TTC549 (cell line): Measurements from ENCODE around the gene EVPL.
"Not testable (repeated sequence)": the region's sequence is repeated elsewhere in the genome, so short reads cannot be mapped to it uniquely, and the experiment has no call there.

Experiments used
- FAIRE-seq: peaks from 2 replicates; lab custom pipeline; 2012; peaks lifted over from hg19 to GRCh38; lab: Jason Lieb, UNC

EVPL gene

DNA sequence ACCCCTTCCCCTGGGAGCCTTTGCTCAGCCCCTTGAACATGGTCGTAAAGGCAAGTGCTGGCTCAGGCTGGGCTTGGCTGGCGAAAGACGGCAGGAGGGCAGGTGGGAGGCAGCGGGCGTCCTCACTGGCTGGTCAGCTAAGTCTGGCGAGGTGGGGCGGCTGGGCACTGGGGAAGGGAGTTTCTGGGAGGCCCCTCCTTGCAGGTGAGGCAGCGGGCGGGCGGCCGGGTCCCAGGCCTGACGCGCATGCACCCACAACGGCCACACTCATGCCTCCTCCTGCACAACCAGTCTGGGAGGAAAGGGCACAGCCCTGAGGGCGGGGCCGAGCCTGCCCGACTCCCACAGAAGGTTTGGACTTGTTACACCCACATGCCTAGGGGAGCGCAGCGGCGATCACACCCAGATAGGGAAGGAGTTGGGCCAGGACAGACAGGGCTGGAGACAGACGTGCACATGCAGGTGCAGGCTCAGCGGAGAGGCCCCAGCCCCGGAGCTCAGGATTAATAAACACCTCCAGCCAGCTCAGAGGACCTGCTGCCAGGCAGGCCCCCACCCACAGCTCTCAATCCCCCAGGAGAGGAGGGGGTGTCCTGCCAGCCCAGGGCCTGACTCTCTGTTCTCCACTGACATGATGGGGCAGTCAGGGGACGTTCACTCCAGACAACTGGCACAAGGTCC, at the start of gene EVPL:
Gene EVPL (minus strand): TSS at position 148 of the 681 bp plus-strand sequence. CDS start 108 bp downstream, at position 40.
- no peak for FAIRE-seq

DNA sequence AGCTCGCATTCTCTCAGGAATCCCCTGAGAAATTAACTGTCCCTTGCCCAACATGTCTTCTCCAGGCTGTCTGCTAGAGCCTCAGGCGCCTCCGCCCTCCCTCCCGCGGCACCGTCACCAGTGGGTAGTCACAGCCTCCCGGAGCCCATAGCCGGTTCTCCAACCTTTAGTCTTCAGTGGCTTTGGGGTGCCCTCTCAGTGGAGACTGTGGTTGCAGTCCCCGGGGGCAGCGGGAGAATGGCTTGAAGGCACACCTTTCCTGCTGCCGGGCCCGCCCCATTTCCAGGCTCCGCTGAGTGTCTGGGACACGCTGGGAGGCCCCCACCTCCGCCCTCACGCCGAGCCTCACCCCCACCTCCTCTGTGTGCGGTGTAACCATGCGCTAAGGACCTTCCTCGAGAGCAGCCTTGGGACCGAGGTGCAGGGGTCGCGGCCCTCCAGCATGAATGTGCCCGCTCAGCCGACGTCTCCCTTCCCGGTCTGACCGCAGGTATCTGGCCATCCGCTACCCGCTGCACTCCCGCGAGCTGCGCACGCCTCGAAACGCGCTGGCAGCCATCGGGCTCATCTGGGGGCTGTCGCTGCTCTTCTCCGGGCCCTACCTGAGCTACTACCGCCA, 49.1 kb upstream of the EVPL start:
- FAIRE-seq: no peak

DNA sequence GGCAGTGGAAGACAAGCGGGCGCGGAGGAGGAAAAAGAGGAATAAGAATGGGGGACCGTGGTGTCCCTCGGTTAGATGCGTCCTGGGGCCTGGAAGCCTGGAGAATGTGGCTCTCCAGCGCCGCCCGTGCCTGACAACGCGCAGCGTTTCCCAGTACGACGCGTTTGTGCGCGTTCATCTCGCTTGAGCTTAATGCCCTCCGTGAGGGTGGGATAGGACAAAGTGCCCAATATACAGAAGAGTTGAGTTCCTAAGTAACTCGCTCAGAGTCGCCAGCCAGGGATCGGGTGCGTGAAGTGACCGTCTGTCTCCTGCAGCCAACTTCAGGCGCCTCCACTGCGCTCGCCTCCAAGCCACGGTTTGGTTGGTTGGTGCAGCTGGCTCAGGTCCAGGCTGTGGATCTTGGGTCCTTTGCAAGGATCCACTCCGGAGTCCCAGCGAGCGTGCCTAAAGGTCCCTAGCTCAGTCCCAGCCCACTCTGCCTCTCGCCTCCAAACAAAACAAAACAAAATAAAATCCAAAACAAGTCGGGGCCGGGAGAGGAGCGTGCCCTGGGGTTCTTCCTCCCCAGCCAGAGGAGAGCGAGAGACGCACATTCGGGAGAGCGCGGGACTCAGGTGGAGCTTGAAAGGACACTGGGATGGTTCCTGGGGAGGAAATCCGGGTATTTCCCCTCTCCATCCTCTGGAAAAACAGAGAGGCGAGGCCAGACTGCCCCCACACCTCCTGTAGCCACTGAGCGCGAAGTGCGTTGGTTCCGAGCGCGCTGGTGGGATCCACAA, 48.4 kb upstream of the EVPL start:
- FAIRE-seq: no peak

DNA sequence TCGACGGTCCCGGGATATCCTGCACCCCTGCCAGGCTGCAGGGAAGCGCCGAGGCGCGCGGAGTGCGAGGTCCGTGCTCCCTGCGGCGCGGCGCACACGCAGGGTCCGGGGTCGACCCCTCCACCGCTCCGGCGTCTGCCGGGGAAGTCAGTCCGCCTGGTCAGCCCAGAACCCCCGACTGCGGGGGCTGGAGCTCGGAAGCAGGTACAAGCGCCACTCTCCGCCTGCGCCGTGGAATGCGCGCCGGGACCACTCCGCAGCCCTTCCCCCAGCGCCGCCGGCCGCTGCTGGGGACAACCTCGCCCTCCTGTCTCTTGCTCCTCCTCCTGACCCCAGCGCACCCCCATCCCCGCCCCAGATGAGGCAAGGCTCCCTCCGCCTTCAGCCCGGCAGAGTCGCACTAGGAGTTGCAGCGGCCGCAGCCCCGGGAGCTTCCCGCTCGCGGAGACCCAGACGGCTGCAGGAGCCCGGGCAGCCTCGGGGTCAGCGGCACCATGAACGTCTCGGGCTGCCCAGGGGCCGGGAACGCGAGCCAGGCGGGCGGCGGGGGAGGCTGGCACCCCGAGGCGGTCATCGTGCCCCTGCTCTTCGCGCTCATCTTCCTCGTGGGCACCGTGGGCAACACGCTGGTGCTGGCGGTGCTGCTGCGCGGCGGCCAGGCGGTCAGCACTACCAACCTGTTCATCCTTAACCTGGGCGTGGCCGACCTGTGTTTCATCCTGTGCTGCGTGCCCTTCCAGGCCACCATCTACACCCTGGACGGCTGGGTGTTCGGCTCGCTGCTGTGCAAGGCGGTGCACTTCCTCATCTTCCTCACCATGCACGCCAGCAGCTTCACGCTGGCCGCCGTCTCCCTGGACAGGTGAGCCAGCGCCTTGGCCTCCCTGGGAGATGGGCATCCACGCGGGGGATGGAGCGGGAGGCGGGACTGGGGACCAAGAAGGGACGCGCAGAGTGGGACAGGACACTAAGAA, 47.6 kb upstream of the EVPL start, which contains the start of gene GALR2:
Gene GALR2 (plus strand): TSS at position 392 of the 974 bp plus-strand sequence. CDS start 103 bp downstream, at position 495.
- no peak for FAIRE-seq

DNA sequence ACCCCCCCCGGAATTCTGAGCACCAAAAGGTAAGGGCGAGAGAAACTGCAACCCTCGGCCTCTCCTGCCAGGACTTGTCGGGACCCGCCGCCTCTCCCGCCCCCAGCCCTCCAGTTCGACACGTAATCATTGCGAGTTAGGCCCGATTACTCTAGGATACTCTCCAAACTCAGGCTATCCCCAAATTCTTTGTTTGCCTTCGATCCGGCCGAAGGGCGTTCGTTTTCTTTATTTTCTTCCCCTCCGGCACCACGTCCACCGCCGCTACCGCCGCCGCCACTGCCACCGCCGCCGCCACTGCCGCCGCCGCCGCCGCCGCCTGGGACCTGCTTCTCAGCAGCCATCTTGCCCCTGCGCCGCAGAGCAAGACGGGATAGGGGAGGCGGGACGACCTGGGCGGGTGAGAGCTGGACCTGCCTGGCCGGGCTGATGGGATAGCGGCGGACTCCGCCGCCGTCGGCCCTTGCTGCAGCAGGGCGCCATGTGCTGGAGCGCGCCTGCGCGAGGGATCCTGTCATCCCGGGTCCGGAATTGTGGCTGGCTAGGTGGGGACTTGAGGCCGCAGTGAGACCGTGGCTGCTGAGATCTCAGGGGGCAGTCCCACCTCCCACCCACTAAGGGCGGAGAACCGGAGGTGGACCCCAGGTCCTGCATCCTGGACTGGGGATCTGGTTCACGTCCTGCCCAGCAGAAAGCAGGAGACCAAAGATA, 45.2 kb upstream of the EVPL start, which contains the start of gene SRP68:
Gene SRP68 (minus strand): TSS at position 370 of the 711 bp plus-strand sequence. CDS start 26 bp downstream, at position 344.
- FAIRE-seq: no peak

DNA sequence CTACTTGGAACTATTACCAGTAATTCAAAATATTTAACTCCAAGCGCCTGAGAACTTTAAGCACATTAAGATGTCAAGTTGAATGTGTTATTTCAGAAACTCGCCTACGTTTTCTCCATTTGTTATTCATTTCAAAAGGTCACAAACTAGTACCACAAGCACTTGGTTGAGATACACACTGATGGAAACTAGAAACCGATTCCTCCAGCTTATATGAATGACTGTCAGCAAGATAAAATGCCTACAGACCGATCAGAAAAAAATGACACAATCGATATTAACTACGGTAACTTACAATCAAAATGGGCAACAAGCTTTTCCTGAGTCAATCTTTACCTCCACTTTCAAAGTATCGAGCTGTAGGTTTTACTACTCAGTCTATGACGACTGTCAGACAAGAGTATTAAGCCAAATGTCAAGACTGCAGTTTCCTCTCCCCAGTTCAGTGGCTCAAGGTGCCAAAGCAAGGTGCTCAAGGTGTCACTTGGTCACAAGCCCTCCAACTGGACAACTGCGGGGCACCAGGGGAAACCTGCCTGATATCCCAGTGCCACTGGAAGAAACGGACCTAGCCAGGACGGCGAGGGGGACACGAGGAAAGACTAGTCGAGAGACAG, 44.5 kb upstream of the EVPL start:
- no peak for FAIRE-seq

DNA sequence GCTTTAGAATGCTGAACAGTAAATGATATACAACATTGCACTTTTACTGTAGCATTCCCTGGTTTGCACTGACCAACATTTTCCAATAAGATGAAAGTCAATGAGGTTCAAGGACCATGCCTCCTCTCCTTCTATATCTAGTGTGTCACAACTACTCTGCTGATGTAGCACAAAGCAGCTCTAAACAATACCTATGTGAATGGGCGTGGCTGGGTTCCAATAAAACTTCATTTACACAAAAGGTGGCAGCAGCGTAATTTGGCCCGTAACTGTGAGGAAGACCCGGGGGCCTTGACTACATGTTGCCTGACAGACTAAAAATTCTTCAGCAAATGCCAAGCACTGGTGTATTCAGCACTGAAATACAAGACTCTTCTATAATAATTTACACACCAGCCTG, 38.7 kb upstream of the EVPL start:
- no peak for FAIRE-seq

DNA sequence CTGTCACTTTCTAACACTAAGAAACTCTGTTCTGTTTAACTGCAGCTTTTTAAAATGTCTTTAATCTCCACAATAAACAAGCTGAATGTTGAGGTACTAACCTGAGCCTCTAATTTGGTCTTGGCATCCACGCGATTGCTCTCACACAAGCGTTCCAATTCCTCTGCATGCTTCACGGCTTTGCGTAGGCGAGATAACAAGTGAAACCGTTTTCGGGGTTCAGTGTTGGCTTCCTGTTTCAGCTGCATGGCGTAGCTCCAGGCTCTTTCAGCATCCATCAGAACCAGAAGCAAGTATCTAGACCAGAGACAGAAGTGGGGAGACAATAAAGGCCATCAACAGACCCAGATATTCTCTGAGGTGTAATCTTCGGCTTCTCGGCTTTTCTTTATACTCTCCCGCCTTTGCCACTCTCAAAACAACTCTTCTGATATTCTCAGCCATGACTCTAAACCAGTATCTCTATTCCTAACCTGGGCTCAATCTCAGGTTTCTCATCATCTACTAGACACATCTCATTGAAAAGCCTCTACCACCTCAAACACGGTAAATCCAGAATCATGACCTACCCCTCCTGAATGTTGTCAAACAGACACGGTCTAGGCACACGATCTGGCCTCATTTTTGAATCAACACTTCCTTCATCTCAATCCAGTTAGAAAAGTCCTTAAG, 36.9 kb upstream of the EVPL start:
- FAIRE-seq: no peak

DNA sequence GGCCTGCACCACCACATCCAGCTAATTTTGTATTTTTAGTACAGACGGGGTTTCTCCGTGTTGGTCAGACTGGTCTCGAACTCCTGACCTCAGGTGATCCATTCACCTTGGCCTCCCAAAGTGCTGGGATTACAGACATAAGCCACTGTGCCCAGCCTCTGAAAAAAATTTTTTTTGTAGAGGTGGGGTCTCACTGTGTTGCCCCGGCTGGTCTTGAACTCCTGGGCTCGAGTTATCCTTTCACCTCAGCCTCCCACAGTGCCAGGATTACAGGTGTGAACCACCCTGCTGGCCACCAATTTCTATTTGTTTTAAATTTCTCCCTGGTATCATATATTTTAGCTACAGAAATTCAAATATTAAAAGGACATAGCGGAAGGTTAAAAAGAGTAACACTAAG, 31.2 kb upstream of the EVPL start:
- FAIRE-seq: not testable (repeated sequence)

DNA sequence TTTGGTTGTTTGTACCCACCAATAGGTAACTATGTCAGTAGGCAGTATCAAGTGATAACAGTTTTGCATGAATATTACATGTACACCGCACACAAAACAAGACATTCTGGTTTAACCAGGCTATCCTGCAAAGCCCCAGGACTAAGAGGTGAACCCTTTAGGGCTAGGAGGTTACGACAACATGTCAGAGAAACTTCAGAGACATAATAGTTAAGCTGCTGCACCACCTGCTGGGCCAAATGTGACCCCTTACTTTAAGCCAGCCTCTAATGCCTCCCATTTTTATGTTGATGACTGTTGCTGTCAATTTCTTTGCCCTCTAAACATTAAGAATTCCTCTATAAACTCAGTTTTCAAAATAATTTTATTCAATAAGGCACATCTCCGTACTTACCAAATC, 29.8 kb upstream of the EVPL start:
- no peak for FAIRE-seq

DNA sequence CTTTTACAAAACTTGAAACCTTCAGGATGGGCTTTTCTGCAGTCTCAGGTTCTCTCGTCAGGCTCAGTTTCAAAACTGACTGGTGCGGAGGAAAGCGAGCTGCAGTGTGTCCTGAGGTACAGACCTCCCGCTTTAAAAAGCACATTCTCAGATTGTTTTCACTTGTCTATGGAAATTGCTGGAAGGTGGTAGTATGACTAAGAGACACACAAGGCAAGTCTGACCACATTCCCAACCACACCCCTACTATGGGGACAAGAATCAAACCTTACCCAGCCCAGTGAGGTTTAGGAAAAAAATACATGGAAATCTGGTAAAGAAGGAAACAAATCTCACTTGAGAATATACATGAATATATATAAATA, 27.0 kb upstream of the EVPL start:
- no peak for FAIRE-seq

DNA sequence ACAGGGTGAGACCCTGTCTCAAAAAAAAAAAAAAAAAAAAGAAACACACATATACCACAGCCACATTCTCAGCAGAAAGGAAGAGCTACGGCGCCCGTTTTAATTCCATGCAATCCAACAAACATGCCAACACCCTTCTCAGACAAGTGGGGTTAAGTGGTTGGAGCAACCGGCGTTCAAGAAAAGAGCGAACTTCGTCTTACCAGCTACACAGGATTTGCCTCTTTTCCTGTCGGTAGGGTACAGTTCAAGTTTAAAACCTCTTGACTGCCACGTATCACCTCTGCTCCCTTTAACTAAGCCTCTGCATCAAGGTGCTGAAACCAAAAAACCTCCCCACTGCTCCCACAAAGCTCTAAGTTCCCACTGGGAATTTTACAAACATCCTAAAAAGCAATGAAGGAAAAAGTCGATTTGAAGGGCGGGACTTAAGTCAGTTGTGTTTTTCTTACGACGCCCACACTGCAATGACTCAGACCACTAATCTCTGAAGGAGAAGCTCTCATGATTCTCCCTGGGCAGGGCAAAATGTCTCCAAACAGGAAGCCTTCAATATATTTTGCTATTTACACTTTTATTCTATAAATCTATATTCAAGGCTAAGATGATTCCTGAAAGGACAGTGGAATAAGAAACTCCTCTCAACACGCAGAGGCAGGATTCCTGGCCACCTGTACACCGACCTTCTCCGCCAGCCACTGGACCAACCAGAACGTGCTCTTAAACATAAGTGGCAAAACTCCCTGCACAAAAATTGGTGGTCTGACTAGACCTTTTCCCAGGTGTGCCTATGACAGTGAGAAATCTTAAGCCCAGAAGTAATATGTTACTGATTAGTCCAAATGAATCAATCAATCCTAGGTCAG, 26.4 kb upstream of the EVPL start:
- FAIRE-seq: no peak

DNA sequence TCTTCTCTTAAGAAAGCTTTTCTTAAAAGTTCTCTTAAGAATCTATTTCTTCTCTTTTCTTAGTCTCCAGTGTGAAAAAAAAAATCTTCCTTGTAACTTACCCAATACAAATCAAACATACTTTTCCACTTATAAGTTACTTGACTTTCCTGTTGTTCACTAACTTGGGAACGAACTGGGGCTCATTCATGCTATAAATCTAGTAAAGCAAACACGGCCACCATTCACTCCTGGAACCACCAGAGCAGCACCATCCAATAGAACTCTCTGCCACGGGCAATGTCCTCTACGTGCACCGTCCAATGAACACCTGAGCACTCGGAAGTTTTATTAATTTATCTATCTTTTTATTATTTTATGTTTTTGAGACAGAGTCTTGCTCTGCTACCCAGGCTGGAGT, 24.5 kb upstream of the EVPL start:
- no peak for FAIRE-seq

DNA sequence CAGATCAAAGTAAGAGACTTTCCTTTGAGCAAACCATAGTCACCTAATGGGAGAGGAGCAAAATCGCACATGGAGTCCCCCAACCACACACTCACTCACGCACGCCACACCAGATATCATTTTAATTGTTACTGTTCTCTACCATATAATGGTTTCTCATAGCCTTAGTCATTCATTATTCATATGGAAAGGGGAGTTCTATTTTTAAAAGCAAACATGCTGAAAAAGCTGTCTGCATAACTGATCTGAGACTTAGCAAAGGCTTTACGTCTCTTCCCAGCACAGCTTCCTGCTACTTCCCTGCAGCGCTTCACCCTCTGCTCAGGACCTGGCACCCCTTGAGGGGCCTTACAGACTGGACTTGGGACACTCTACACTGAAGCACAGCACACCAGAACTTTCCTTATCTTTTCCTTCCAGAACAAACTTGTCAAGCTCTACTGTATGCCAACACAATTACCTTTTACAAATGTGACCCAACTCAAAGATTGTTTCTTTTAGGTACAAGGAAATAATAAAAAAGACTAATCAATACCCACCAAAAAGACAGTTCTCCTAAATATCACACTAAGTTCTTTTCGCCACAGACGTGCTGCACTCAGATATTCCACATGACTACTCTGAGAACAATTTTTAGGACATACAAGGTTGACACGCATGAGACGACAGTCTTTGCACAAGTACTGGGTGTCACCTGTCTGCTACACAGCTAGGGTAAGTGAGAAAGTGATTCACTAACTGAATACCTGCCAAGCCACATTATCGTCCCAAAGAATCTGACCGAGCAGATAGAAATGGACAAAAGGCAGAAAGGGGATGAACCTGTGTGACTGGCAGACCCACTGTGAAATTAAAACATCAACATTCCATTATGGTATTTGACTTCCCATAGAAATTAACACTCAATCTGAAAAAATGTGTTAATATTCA, 23.7 kb upstream of the EVPL start:
- no peak for FAIRE-seq

DNA sequence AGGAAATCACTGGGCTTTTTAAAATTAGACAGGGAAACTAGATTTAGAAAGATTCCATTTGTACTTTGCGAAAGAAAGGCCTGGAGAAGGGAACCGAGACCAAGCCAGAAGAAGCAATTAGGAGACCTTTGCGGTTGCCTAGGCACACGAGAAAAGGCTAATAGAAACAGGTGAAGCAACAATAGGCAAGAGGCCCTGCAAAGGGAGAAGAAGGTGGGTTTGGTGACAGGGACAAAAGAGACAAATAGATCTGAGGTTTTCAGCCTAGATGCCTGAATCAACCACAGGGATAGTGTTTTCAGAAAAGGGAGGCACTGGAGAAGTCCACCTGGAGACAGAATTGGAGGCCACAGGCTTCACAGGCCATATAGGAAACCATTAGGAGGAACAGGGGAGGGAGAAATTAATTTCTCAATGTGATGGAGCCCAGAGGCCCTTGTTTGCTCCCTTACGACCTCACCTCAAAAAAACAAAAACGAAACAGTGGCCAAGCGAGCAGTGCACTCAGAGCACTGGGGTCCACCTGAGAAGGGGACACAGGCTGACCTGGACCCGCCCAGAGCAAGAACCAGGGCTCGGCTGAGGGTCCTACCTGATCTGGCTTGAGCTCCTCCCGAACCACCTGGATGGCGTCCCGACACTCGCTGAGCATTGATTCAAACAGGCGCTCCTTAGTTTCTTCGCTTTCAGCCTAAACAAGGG, 22.9 kb upstream of the EVPL start:
- no peak for FAIRE-seq

DNA sequence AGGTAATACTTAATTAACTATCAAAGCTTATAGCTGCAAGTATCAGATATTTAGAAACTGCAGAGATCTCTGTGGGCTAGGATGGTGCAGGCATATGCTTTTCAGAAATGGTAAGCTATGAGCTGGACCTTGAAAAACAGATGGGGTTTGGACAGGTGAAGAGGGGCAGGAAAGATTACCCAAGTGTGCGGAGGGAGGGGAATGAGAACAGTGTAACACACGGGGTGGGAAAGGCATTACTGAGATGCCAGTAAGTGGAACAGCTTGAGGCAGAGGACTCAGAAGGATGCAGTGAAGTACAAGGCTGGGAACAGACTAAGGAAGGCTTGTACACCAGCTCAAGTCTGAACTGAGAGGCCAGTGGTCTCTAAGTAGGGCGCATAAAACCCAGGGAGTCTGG, 22.1 kb upstream of the EVPL start:
- FAIRE-seq: no peak

DNA sequence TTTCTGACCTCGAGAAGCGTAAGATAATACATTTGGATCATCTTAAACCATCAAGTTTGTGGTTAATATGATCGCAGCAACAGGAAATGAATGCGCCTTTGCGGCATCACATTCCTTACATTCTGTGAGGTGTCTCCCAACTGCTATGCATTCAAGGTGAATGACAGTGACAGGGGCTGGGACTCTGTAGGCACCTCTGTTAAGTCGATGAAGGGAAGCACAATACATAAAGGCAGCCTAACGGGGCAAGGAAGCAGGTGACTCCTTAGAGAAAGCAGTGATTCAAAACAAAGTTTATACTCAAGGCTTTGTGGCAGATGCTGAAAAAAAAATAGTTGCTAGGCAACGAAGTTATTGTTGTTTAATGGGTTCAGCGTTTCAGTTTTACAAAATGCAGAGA, 21.6 kb upstream of the EVPL start:
- FAIRE-seq: no peak
